GM18867 (cell line): ENCODE measurements around the gene TMEM178B.
A peak's percentile ranks its signal among the peaks of the same experiment; 100 is the strongest.
"Not testable (repeated sequence)": the region's sequence is repeated elsewhere in the genome, so short reads cannot be mapped to it uniquely, and the experiment has no call there.

Experiments
- ATAC-seq: cut with Tn5 transposase; IDR thresholded peaks from one replicate; pipeline ENCODE4 v1.9.1; 2021; ENCODE audit warnings: mild to moderate bottlenecking, moderate library complexity; ENCODE audit not compliant: unreplicated experiment

Gene TMEM178B

DNA sequence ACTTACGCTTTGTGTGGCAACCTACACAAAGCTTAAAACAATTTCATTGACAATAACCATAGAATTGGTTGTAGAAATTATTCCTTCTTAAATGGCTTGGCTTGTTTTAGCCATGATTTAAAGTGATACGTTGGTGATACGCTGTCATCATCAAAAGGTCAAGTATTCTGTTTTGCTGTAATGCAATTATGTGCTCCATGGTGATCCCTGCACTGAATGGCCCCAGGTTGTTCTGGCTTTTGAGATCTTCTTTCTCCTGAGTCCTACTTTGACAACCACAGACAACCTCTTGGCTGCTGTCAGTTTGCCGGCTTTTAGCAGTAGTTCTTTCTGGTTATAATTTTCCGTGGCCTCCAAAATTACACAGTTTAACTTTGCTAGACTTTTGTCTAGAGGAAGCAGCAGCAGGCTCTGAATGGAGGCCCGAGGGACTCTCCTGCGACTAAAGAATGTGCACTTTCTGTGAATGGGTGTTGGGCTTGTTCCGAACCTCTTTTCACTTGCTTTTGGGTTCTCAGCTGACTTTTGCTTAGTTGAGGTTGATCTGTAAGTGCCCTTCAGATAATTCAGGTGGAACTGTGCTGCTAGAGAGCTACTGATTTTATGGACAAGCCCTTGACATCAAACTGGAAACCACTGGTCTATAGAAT lies 104.7 kb downstream of the TMEM178B start:
- ATAC-seq = no peak

DNA sequence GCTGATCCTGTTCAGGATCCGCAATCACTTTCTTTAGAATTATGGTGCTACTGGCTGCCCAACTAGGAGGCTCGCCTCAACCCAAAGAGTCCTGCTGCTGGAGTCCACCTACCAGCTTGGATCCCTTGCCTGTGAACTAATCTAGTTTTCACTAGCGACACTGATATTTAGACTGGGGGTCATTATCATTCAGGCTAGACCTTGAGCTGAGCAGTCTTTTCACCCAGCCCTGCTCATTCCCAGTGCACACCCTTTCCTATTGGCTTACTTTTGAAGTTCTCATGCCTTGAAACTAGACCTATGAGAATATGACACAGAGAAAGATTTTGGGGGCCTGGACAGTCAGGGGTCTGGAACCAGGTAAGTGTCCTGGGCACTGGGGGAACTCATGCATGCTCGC lies 107.9 kb downstream of the TMEM178B start:
- ATAC-seq = no peak

GRCh38 chr7:141184532-141185190 lies 110.8 kb downstream of the TMEM178B start:
- ATAC-seq = no peak

DNA sequence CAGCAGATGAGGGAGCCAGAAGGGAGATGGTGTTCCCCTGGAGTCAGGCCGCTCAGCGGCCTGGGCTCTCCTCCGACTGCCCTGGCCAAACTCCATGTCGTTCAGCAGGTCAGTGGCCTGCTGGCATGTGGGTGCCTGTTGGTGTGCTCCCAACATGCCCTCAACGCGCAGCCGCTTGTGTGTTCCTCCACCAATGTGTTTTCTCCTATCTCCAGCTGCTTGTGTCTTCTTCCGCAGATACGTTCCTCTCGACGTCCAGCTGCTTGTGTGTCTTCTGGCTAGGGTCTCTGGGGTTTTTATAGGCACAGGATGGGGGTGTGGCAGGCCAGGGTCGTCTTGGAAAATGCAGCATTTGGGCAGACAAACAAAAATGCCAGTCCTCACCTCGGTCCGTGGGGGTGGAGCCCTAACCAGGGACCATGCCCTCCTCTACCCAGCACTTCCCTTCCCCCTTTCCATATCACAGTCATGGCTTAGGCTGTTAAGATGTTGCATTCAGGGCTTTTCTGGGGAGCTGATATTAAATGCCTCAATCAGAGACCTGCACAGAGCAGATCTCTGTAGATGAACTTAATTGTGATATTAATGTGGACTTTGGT lies 111.6 kb downstream of the TMEM178B start:
- ATAC-seq = no peak

DNA sequence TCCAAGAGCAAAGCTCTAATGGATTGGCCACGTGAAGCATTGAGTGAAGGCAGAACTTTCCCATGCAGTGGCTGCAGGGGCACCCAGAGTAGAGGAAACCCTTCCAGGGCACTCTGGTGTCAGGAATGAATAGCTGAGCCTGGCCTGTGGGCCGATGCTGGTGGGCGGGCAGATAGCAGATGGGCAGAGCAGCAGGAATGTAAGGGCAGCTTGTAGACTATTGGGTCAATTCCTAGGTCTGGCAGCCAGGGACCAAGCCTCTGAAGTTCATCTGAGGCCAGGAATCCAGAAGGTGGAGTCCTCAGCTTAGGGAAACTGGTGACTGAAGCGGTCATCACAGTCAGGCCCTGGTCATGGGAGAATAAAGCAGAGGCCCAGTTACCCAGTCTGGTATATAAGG lies 115.4 kb downstream of the TMEM178B start:
- ATAC-seq = no peak

- peak; percentile 79 for ATAC-seq
These were observed 116.6 kb downstream of the TMEM178B start for GRCh38 chr7:141190495-141190894.

DNA sequence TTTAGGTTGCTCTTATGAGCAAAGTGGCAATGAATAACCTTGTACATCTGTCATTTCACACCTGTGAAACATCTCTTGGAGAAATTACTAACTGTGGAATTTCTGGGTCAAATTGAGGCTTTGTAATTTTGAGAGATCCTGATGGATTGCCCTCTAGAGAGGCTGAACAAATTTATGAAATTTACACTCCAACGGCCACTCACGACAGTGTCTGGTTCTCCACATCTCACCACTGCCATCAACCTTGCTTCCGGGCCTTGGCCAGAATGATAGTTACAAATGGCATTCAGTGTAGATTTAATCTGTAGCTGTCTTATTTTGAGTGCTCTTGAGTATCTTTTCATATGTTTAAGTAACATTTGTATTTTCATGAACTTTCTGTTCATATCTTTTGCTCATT lies 117.4 kb downstream of the TMEM178B start:
- no peak for ATAC-seq

- no peak for ATAC-seq
These were observed 119.2 kb downstream of the TMEM178B start for GRCh38 chr7:141193066-141193465.

GRCh38 chr7:141195722-141196121 lies 121.9 kb downstream of the TMEM178B start:
- ATAC-seq = not testable (repeated sequence)

DNA sequence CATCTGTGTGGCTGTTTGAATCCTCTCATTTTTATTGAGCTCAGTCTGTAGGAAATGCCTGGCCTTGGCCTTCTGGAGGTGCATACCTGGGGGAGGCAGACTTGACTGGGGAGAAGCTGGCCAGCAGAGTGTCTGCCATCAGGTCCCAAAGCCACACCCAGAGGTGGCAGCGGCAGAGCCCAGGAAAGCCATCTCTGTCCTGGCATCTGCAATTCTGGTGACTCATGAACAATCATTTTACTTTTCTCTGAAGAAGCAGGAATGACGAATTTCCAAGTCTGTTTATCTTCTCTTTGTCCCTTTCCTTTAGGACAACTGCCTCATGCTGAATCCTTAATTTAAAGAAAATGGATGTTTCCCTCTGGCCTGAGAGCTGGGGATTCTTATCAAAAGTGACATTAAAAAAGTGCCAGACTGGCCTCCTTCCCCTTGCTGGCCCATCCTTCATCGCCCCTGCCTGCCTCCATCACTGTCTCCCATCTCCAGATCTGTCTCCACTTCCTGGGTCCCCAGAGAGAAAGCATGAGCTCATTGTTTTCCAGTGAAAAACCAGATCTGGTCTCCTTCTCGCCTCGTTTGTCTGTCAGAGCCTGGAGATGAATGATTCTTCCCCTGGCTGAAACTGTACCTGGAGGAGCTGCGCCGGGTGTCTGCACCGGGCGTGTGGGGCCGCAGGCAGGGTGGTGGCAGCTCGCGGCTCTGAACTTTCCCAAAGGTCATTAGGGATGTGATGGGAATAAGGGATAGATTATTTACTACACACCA lies 124.5 kb downstream of the TMEM178B start:
- no peak for ATAC-seq

- no peak for ATAC-seq
These were observed 126.6 kb downstream of the TMEM178B start for GRCh38 chr7:141200191-141201108.

DNA sequence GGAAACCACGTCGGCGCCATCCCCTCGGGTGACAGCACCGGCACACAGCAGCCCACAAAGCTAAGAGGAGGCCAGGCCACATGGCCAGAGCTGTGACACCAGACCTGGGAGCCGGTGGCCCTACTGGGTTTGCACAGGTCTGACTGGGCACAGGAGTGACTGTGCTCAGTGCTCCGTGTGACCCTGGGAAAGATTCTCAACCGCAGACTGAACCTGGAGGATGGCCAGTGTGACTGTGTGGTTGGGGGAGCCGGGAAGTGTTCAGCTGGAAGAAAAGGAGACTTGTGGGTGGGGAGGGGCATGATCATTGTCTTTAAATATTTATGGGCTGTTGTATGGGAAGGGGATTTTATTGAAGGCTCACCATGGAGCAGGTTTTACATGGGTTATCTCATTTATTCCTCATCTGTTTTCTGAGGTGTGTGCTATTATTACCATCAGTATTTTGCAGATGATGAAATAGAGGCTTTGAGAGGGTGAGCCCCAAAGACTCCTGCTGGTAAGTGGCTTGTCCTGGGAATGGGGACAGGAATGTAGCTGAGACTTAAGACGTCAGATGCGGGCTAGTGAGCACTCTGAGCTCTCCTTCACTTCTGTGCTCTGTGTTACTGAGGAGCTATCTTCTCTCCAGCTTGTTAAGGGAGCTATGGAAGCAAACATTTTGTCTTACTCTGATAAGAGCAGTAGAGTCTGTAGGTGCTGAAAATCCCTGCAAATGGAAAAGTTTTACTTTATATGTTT lies 127.5 kb downstream of the TMEM178B start:
- ATAC-seq = no peak

DNA sequence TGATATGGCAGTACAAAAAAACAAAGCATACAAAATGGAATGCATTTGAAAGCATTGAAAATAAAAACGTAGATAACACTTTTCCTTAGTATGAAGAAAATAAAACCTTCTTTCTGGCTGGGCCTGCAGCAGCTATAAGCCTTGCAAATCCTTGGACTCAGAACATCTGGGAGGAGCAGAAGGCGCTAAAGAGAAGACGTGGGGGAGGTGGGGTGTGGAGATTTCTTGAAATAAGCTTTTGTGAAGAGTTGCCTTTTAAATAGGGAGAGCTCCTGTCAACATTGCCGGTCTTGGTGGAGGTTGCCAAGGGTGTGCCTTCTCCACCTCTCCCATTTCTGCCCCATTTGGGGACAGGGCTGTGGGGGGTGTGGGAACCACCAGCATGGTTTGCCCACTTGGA lies 128.7 kb downstream of the TMEM178B start:
- ATAC-seq = no peak

GRCh38 chr7:141203177-141203576 lies 129.3 kb downstream of the TMEM178B start:
- ATAC-seq = no peak

DNA sequence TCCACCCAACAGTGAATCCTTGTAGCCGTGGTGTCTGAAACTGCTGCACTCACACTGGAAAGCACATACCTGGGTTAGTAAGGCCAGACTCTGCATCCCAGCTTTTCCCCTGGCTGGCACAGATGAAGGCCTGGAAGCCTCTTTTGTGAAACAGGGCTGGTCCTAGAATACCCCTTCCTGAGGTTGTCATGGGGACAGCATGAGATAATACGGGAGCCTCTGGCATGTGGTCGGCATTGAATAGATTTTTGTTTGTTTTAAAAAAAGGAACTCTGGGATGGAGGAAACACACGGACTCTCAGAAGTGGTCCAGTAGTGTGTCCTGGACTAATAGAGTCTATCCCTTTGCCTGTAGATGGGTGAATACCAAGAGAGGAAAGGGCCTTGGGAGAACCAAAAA lies 129.7 kb downstream of the TMEM178B start:
- ATAC-seq = no peak

DNA sequence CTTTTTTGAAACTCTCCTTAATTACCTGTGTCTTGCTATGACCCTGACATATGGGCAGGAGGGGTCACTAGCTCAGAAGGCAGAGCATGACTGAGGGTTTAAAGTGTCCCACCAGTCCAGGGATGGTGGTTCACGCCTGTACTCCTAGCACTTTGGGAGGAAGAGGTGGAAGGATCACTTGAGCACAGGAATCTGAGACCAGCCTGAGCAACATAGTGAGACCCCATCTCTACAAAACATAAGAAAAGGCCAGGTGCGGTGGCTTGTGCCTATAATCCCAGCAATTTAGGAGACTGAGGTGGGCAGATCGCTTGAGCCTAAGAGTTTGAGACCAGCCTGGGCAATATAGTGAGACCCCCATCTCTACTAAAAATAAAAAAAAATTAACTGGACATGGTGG lies 133.8 kb downstream of the TMEM178B start:
- no peak for ATAC-seq

GRCh38 chr7:141208539-141208938 lies 134.7 kb downstream of the TMEM178B start:
- ATAC-seq = no peak

DNA sequence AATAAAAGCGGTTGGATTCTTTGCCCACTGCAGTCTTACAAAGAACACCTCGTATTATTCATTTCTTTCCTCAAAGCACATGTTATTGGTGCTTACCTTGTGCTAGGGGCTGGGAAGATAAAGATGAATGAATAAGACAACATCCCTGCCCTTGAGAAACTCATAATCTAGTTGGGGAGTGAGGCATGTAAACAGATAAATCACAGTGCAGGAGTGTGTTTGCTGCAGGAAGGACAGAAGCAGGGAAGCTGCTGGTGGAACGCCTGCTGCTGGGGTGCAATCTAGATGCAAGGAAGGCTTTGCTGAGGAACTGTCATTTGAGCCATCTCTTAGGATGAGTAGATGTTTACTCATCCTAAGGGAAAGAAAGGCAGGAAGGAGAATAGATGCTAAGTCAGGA lies 135.6 kb downstream of the TMEM178B start:
- no peak for ATAC-seq

DNA sequence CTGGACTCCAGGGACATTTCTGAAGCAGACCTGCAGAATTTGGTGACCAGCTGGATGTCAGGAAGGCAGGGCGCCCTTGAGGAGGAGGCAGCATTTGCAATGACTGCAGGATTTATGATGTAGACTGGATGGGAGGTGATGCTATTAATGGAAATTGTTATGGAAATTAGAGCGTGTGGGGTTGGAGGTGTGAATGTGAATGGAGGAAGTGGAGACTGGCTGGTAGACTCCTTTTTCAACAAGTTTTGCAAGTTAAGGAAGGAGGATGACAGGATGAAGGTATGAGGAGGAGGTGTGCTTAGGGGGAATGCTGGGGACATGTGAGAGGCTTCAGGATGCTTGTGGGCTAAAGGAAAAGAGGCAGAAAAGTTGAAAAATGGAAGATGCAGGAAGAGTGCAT lies 137.0 kb downstream of the TMEM178B start:
- no peak for ATAC-seq

DNA sequence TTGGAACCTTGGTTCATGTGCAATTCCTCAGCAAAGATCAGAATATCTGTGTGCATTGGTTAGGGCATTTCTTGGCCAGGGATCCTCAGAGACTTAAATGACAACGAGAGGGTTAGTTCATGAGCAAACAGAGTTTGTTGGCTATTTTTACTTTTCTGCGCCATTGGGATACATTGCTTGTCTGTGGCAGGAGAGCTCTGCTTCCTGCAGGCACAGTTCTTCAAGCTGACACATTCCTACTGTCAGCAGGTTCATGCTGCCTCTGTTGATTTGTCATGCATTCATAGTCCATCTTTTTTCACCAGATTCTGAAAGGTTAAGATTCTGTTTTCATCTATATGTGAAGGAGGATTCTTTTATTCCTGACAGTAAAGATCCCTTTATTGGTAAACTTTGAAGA lies 139.4 kb downstream of the TMEM178B start:
- no peak for ATAC-seq
